G401.6 (cell line): ENCODE measurements around the gene ADA.

ENCODE experiments used
- FAIRE-seq: peaks from 2 replicates; lab custom pipeline; 2012; peaks lifted over from hg19 to GRCh38; lab: Jason Lieb, UNC

ADA gene

GRCh38 chr20:44579313-44580081, 72.0 kb downstream of the ADA start:
- FAIRE-seq: no peak

- FAIRE-seq: no peak
Measured at GRCh38 chr20:44576297-44576696, 75.2 kb downstream of the ADA start.

- no peak for FAIRE-seq
Measured at GRCh38 chr20:44574372-44574771, 77.1 kb downstream of the ADA start.

GRCh38 chr20:44573501-44573869, 78.0 kb downstream of the ADA start:
- no peak for FAIRE-seq

DNA sequence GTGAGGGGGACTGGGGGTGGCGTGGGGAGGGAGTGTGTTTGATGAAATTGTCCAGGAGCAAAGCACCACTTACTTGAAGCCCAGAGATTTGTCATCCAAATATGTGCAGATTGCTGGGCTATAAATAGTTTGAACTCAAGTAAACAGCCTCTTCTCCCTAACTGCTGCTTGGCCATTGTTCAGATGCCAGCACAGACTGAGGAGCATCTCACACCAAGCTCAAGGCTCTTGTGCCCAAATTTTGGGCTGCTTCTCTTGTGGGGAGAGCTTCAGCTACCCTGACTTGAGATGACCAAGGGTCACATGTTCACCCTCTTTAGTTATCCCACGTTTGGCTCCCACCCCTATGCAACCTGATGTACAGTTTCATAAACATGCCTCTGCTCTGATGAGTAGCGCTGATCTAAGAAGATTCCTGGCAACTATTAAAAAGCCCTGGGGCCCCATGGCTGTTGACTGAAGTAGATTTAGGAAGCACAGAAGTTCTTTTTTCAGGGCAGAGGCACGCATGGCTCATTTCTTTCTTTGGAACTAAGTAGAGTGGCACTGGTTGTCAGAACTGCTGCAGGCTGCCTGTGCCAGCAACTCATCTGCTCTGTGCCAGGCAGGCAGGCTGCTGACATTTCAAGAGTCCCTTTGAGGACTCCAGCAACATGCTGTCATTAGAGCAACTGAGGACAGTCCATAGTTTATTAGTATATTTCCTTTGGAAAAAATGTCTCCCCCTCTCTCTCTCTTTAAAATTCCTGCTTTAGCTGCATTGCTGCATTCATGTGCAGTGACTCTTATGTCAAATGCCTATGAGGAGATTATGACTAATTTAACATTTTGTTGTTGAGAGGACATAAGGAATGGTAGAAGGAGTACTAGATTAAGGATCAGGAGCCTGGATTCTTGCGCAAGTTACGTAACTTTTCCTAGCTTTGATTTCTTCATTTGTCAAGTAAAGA, 78.7 kb downstream of the ADA start:
- peak; percentile 87 for FAIRE-seq

DNA sequence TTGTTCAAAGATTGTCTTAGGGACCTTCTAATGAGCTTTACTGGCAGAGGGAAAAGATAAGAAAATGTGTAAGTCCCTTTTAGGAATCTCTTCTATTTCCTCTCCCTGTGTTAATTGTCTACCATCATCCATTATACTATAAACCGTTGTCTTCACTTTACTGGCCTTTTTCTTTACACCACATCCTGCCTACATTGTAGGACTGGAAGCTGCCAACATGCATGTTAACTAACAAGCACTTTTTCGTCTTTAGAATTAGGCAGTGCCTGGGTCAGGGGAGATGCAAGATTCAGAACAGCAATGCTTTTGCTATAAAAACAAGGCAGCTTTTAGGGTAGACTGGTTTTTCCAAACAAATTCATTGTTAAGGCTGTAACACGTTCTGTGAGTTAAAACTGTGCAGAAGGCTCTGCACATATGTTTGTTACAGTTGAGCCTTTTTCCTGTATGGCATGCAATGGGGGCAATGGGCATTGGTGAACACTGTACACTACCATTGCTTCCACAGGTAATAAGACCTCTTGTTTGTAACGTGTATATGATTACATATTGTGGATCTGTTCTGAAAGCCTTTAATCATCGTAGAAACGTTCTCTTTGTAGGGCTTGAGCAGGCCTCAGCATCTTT, 80.0 kb downstream of the ADA start:
- no peak for FAIRE-seq

DNA sequence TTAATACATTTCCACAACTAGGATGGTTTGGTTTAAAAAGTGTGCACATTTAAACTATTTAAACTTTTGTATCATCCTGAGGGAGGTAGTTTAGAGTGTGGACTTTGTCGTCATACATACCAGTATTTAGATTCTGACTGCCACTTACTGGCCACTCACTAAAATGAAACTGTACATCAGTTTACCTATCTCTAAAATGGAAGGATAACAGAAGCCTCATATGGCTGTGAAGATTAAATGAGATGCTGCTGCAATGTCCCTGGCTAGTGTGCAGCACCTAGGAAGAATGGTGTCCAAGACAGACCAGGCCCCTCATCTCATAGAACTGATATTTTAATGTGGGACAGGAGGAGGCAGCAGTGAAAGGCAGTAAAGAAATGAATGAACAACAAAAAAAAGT, 81.1 kb downstream of the ADA start:
- FAIRE-seq: no peak
